ENCODE data around the gene FAM135A.
A peak's percentile ranks its signal among the peaks of the same experiment; 100 is the strongest.

FAM135A gene

DNA sequence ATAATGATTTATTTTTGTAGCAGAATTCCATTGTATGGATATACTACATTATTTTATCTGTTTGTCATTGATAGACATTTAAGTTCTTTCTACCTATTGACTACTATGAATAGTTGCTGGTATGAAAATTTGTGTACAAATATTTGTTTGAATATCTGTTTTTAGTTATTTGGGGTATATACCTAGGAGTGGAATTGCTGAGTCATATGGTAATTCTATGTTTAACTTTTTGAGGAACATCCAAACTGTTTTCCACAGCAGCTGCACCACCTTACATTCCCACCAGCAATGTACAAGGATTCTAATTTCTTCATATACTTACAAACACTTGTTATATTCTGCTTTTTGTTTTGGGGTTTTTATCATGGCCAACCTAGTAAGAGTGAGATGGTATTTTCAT is 97.3 kb downstream of the FAM135A start:
- no peak for DNase-seq (ENCODE audit: low read depth)

DNA sequence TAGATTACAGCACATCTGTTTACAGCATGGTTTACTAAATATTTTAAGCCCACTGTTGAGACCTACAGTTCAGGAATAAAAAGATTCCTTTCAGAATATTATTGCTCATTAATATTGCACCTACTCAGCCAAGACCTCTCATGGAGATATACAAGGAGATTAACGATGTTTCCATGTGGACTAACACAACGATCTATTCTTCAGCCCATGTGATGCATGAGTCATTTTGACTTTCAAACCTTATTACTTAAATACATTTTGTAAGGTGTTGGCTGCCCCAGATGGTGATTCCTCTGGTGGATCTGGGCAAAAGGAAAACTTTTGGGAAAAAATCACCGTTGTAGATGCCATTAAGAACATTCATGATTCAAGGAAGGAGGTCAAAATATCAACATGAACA is 105.4 kb downstream of the FAM135A start:
- DNase-seq (ENCODE audit: low read depth): no peak
- TF ChIP-seq, protein P1, sequence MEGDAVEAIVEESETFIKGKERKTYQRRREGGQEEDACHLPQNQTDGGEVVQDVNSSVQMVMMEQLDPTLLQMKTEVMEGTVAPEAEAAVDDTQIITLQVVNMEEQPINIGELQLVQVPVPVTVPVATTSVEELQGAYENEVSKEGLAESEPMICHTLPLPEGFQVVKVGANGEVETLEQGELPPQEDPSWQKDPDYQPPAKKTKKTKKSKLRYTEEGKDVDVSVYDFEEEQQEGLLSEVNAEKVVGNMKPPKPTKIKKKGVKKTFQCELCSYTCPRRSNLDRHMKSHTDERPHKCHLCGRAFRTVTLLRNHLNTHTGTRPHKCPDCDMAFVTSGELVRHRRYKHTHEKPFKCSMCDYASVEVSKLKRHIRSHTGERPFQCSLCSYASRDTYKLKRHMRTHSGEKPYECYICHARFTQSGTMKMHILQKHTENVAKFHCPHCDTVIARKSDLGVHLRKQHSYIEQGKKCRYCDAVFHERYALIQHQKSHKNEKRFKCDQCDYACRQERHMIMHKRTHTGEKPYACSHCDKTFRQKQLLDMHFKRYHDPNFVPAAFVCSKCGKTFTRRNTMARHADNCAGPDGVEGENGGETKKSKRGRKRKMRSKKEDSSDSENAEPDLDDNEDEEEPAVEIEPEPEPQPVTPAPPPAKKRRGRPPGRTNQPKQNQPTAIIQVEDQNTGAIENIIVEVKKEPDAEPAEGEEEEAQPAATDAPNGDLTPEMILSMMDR (conservative IDR thresholded peaks at IDR 0.05; ENCODE audit: control insufficient read depth, insufficient read depth, low read depth, low read length): no peak

More for the DNA sequence above, 97.3 kb downstream of the FAM135A start:
- TF ChIP-seq, protein P1 (conservative IDR thresholded peaks at IDR 0.05; ENCODE audit: control insufficient read depth, insufficient read depth, low read depth, low read length): no peak
- H3K4me3 ChIP-seq (ENCODE audit: control insufficient read depth, low read depth, low read length): no peak overlapping the region

DNA sequence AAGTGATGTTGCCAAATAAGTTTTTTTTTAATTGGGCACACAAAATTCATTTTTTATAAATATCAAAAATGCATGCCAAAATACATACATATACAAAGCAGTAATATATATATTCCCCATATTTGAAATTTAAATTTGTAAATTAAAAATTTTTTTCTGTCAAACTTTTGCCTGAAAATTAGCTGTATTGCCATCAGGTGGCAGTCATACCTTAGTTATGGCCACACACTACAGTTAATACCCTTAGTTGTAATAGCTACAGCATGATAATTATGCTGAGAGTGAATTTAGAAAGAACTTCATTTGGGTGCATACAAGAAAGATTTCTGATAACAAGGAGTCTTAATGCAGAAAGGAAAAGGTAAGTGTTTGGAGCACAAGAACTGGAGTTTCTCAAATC is 107.3 kb downstream of the FAM135A start:
- H3K4me3 ChIP-seq (ENCODE audit: control insufficient read depth, low read depth, low read length): no peak overlapping the region
- peak; percentile 30 for DNase-seq (ENCODE audit: low read depth)
- TF ChIP-seq, protein P1 (conservative IDR thresholded peaks at IDR 0.05; ENCODE audit: control insufficient read depth, insufficient read depth, low read depth, low read length): peak; percentile 28

More for the DNA sequence above, 105.4 kb downstream of the FAM135A start:
- no peak overlapping the region for H3K4me3 ChIP-seq (ENCODE audit: control insufficient read depth, low read depth, low read length)

DNA sequence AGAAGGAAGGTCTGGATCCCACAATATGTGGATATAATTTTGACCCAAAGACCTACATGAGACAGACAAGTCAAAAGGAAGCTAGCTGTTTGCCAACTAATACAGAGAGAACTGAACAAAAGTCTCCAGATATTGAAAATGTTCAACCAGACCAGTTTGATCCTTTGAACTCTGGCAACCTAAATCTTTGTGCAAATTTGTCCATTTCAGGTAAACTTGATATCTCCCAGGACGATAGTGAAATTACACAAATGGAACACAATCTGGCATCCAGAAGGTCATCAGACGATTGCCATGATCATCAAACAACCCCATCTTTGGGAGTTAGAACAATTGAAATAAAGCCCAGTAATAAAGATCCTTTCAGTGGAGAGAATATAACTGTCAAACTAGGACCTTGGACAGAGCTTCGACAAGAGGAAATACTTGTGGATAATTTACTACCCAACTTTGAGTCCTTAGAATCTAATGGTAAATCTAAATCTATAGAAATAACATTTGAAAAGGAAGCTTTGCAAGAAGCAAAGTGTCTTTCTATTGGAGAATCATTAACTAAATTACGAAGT is 111.5 kb downstream of the FAM135A start:
- DNase-seq (ENCODE audit: low read depth): no peak
- TF ChIP-seq, protein P1 (conservative IDR thresholded peaks at IDR 0.05; ENCODE audit: control insufficient read depth, insufficient read depth, low read depth, low read length): no peak
- H3K4me3 ChIP-seq (ENCODE audit: control insufficient read depth, low read depth, low read length): no peak overlapping the region

DNA sequence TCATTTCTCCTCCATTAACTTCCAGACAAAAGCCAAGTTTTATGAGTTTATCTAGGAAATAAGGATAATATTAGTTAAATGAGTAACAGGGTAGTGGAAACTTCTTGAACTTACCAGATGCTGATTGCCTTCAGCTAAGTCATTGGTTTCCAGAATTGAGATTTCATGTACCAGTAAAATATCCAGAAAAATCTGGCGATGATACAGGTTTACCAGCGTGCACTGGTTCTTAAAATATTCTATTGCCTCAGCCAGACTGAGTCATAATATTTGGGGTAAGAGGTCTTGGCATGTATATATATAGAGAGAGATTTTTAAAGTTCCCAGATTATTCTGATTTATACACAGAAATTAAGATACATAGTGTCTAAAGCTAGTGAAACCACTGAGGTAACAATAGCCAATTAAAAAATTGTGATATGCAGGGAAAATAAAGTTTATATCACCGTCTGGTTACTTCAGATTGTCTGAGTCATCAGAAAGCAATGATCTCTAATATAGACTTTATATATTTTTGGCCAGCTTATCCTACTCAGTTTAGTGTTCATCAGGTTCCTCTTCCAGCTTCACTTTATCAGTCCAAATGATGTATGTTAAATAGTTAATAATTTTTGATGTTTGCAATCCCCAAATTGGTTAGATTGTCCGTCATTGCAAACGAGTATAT is 113.9 kb downstream of the FAM135A start:
- no peak overlapping the region for H3K4me3 ChIP-seq (ENCODE audit: control insufficient read depth, low read depth, low read length)
- peak; percentile 75 for DNase-seq (ENCODE audit: low read depth)
- TF ChIP-seq, protein P1 (conservative IDR thresholded peaks at IDR 0.05; ENCODE audit: control insufficient read depth, insufficient read depth, low read depth, low read length): no peak

DNA sequence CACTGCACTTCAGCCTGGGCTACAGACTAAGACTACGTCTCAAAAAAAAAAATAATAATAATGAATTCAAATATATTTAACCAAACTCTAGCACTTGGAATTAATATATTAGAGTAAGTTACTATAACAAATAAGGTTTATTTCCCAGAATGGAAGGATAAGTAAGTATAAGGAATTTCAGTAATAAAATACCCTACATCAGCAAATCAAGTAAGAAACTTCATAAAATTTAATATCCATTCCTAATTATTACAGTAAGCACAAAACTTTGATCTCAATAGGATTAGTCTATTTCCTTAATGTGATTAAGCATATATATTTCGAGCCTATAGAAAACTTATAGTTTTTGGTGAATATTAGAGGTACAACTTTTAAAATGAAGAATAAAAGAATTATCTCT is 116.7 kb downstream of the FAM135A start:
- no peak for DNase-seq (ENCODE audit: low read depth)
- TF ChIP-seq, protein P1 (conservative IDR thresholded peaks at IDR 0.05; ENCODE audit: control insufficient read depth, insufficient read depth, low read depth, low read length): no peak
- H3K4me3 ChIP-seq (ENCODE audit: control insufficient read depth, low read depth, low read length): no peak overlapping the region
